Esophagus muscularis mucosa (tissue), 4 donors: ENCODE results near the gene SLC13A3.

Experiments used
- CTCF ChIP-seq, 3 experiments: fragments of 200-600 bp in 2 of 3; fragments of 450-650 bp in 1 of 3; sonication (generic) in 2 of 3; IDR thresholded peaks; one replicate each; pipeline ENCODE4 v1.5.1; 2017 to 2019; ENCODE audit warnings: antibody characterized with exemption in 3 of 3, mild to moderate bottlenecking in 2 of 3, moderate library complexity in 1 of 3
- EP300 ChIP-seq: sonication (generic); formaldehyde crosslinking; IDR thresholded peaks from one replicate; pipeline ENCODE4 v1.6.1; 2017; ENCODE audit warnings: antibody characterized with exemption
- POLR2AphosphoS5 ChIP-seq, 2 donors: sonication (generic); formaldehyde crosslinking; IDR thresholded peaks; one replicate each; pipeline ENCODE4 v1.6.1; 2017; ENCODE audit warnings: antibody characterized with exemption in 2 of 2

GRCh38 chr20:46674253-46675083, 23.2 kb upstream of the SLC13A3 start:
- TF ChIP-seq CTCF (IDR thresholded peaks at IDR 0.05) (no peak), EP300 (no peak), POLR2AphosphoS5 (IDR thresholded peaks at IDR 0.05) (no peak)
